Fibroblast of lung (primary cell): ENCODE results near the gene LRRC3B. TPM values are rescaled to one million over a fixed set of nuclear protein-coding genes. Genes with fewer than 3 reads are reported as not detected.

Source experiments
- DNase-seq, 2 donors: peaks; one replicate each; pipeline versions ENCODE4 v3.0.0 to v3.0.0-alpha.2; 2010; ENCODE audit warnings: low read depth in 2 of 2
- H2AFZ ChIP-seq: 2 replicates; pipeline ENCODE4 v1.5.1; 2012; ENCODE audit warnings: low read length, control low read depth, inconsistent platforms
- H3K27ac ChIP-seq: 2 replicates; pipeline ENCODE4 v1.5.1; 2011; ENCODE audit warnings: low read length, control low read depth; ENCODE audit not compliant: insufficient read depth
- H3K27me3 ChIP-seq: 2 replicates; pipeline ENCODE4 v1.5.1; 2011; ENCODE audit warnings: mild to moderate bottlenecking, low read length; ENCODE audit not compliant: control insufficient read depth, insufficient read depth
- H3K36me3 ChIP-seq: 2 replicates; pipeline ENCODE4 v1.5.1; 2011; ENCODE audit warnings: low read length; ENCODE audit not compliant: control insufficient read depth, insufficient read depth
- H3K4me1 ChIP-seq: 2 replicates; pipeline ENCODE4 v1.5.1; 2011; ENCODE audit warnings: low read length; ENCODE audit not compliant: control insufficient read depth, insufficient read depth; ENCODE audit errors: extremely low read depth
- H3K4me2 ChIP-seq: 2 replicates; pipeline ENCODE4 v1.5.1; 2011; ENCODE audit warnings: low read length, control low read depth; ENCODE audit not compliant: insufficient read depth; ENCODE audit errors: extremely low read depth
- H3K4me3 ChIP-seq, 4 experiments: fragments of 200-600 bp in 1 of 4; sonication (generic) in 1 of 4; replicated peaks in 1 of 4; 2 replicates each; pipeline ENCODE4 v1.5.1; 2011 to 2016; ENCODE audit warnings: low read length in 4 of 4, low read depth in 3 of 4, mild to moderate bottlenecking in 3 of 4, control low read depth in 2 of 4, inconsistent platforms in 1 of 4, mixed read lengths in 1 of 4; ENCODE audit not compliant: insufficient read depth in 1 of 4; ENCODE audit errors: control extremely low read depth in 1 of 4
- H3K79me2 ChIP-seq: 2 replicates; pipeline ENCODE4 v1.5.1; 2012; ENCODE audit warnings: mild to moderate bottlenecking, low read length, inconsistent platforms; ENCODE audit not compliant: control insufficient read depth, insufficient read depth
- H3K9ac ChIP-seq: 2 replicates; pipeline ENCODE4 v1.5.1; 2011; ENCODE audit warnings: mild to moderate bottlenecking, low read length, control low read depth; ENCODE audit not compliant: insufficient read depth
- H3K9me3 ChIP-seq: 2 replicates; pipeline ENCODE4 v1.5.1; 2012; ENCODE audit warnings: low read depth, low read length; ENCODE audit not compliant: control insufficient read depth, insufficient read depth
- H4K20me1 ChIP-seq: 2 replicates; pipeline ENCODE4 v1.5.1; 2011; ENCODE audit warnings: low read length; ENCODE audit not compliant: control insufficient read depth, insufficient read depth; ENCODE audit errors: extremely low read depth
- CTCF ChIP-seq, 2 donors: IDR thresholded peaks in 1 of 2; conservative IDR thresholded peaks in 1 of 2; 1 replicate in 1 of 2; 2 replicates in 1 of 2; pipeline ENCODE4 v1.5.1; 2011 to 2012; ENCODE audit warnings: low read length in 2 of 2, control low read depth in 1 of 2, inconsistent platforms in 1 of 2, low read depth in 1 of 2, mild to moderate bottlenecking in 1 of 2
- EZH2 ChIP-seq: IDR thresholded peaks from 2 replicates; pipeline ENCODE4 v1.5.1; 2012; ENCODE audit warnings: low read length, control low read depth, mild to moderate bottlenecking; ENCODE audit errors: missing control alignments
- polyA plus RNA-seq, 2 donors: library from polyadenylated mRNA; depleted of rRNA in 1 of 2; stranded (reverse) in 1 of 2; unstranded in 1 of 2; fragments of >200 nt; gene quantifications; 2 replicates each; pipeline ENCODE4 v1.2.1, GENCODE V29; 2011 to 2012; ENCODE audit warnings: missing spikeins in 1 of 2
- total RNA-seq: library from RNA; depleted of rRNA; stranded (reverse); fragments of >200 nt; gene quantifications from 2 replicates; pipeline ENCODE4 v1.2.1, GENCODE V29; 2014

Gene LRRC3B
- total and polyA plus RNA-seq, 2 donors (not counting 1 experiment from before 2014, with no cell fraction given), result not detected

DNA sequence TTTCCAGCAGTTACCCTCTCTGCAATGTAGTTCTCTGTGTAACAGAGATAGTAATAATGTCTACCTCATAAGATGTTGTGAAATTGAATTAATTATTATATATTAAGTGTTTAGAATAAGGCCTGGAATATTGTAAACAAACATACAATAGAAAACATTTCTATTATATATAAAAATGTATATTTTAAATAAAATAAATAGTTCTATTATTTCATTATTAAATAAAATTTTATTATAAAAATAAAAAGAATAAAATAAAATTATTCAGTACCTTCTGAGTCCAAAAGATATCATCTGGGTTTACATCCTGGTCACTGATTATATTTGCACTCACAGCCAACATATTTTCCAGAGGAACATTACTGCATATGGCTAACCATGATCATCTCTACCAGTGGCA lies 135.4 kb downstream of the LRRC3B start:
- Histone ChIP-seq H3K27ac (no peak overlapping the region), H3K4me3 (no peak overlapping the region), H3K27me3 (no peaks in the 10 kb centered on the region), H4K20me1 (no peaks in the 10 kb centered on the region), H3K36me3 (no peaks in the 10 kb centered on the region), H3K4me1 (no peaks in the 10 kb centered on the region), H3K79me2 (no peaks in the 10 kb centered on the region), H2AFZ (no peak overlapping the region), H3K4me2 (no peak overlapping the region), H3K9ac (no peak overlapping the region), H3K9me3 (no peaks in the 10 kb centered on the region)
- no peak for TF ChIP-seq CTCF (conservative IDR thresholded peaks at IDR 0.05 in 1 of 2, IDR thresholded peaks at IDR 0.05 in 1 of 2; ENCODE audit: low read depth in 1 of 2, low read length in 2 of 2)
- no peak for TF ChIP-seq EZH2
- DNase-seq, result no peak
